GM12873 (cell line): ENCODE data around the gene TRH.

Experiments used
- TF ChIP-seq, protein P1 (sequence below): IDR thresholded peaks from 2 replicates; pipeline ENCODE4 v1.5.1; 2012; ENCODE audit warnings: low read depth, mild to moderate bottlenecking, moderate library complexity, low read length, control low read depth; ENCODE audit not compliant: insufficient read depth; ENCODE audit errors: missing control alignments

Gene TRH

GRCh38 chr3:129966876-129967275 lies 7.6 kb upstream of the TRH start:
- TF ChIP-seq, protein P1, sequence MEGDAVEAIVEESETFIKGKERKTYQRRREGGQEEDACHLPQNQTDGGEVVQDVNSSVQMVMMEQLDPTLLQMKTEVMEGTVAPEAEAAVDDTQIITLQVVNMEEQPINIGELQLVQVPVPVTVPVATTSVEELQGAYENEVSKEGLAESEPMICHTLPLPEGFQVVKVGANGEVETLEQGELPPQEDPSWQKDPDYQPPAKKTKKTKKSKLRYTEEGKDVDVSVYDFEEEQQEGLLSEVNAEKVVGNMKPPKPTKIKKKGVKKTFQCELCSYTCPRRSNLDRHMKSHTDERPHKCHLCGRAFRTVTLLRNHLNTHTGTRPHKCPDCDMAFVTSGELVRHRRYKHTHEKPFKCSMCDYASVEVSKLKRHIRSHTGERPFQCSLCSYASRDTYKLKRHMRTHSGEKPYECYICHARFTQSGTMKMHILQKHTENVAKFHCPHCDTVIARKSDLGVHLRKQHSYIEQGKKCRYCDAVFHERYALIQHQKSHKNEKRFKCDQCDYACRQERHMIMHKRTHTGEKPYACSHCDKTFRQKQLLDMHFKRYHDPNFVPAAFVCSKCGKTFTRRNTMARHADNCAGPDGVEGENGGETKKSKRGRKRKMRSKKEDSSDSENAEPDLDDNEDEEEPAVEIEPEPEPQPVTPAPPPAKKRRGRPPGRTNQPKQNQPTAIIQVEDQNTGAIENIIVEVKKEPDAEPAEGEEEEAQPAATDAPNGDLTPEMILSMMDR: no peak

DNA sequence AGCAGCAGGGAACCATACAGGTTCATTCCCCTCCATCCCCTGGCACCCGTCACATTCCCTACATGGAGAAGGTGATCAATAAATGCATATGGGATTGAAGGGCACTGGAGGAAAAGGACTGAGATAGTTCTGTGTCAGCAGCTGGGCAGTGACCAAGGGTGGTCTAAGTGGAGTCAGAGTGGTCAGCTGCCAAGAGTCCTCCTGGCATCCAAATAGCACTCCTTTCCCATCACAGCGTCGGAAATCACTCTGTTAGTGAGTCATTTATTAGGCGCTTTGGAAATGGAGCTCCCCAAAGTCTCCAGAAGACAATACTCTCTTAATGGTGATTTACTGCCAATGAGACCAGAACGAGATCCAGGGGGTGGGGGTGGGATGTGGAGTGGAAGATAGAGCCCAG lies 6.8 kb upstream of the TRH start:
- TF ChIP-seq, protein P1: no peak

GRCh38 chr3:129971351-129972052 lies 3.0 kb upstream of the TRH start:
- TF ChIP-seq, protein P1: no peak

- TF ChIP-seq, protein P1: no peak
Measured at GRCh38 chr3:129972301-129972700, 2.2 kb upstream of the TRH start.

- TF ChIP-seq, protein P1: no peak
Measured at GRCh38 chr3:129973853-129974563, 512 bp upstream of the TRH start.

- TF ChIP-seq, protein P1: no peak
Measured at GRCh38 chr3:129974833-129975704, 549 bp downstream of the TRH start.

GRCh38 chr3:129975705-129976048 lies 1.2 kb downstream of the TRH start:
- TF ChIP-seq, protein P1: no peak
